GM12878 (cell line): ENCODE results near the gene SPRR5. TPM values are rescaled to one million over a fixed set of nuclear protein-coding genes. Genes with fewer than 3 reads are reported as not detected.

Source experiments
- ATAC-seq: fragments of 200-7000 bp; cut with Tn5 transposase; 3 replicates; pipeline ENCODE4 v1.9.1; 2020; ENCODE audit warnings: mild to moderate bottlenecking, moderate library complexity
- BruUV-seq: library from RNA; stranded (reverse); fragments of 400-500 nt; replicated peaks from 2 replicates; lab custom pipeline; 2021; lab: Mats Ljungman, UMichigan
- CTCF ChIA-PET: fragments of 300-600 bp; sonication (Branson Sonifier 250); formaldehyde crosslinking; extraction: SDS; loops from one replicate; lab custom pipeline; 2021; ENCODE audit warnings: inconsistent platforms; lab: Yijun Ruan, JAX
- POLR2A ChIA-PET: fragments of 350-600 bp; formaldehyde crosslinking; extraction: SDS; loops from one replicate; lab custom pipeline; 2021; ENCODE audit warnings: inconsistent platforms; lab: Charles Lee
- RAD21 ChIA-PET: fragments of 300-600 bp; sonication (Branson Sonifier 250); formaldehyde crosslinking; loops from one replicate; lab custom pipeline; 2023; ENCODE audit warnings: antibody characterized with exemption; ENCODE audit not compliant: unreplicated experiment; lab: Charles Lee
- SMC1A ChIA-PET: fragments of 300-600 bp; sonication (Branson Sonifier 250); formaldehyde crosslinking; loops from one replicate; lab custom pipeline; 2023; ENCODE audit not compliant: unreplicated experiment, uncharacterized antibody; lab: Charles Lee
- DNase-seq: peaks from one replicate; pipeline ENCODE4 v3.0.0-alpha.2; 2011; ENCODE audit warnings: low read depth, low spot score
- FAIRE-seq: peaks from 3 replicates; lab custom pipeline; 2011; peaks lifted over from hg19 to GRCh38; lab: Jason Lieb, UNC
- H2AFZ ChIP-seq: 2 replicates; pipeline ENCODE4 v1.6.0; 2011; ENCODE audit warnings: low read depth, low read length, control low read depth; ENCODE audit not compliant: control insufficient read depth
- H3K27ac ChIP-seq: 2 replicates; pipeline ENCODE4 v1.5.1; 2011; ENCODE audit warnings: control low read depth; ENCODE audit not compliant: control insufficient read depth, insufficient read depth
- H3K27me3 ChIP-seq, 2 experiments: replicated peaks in 1 of 2; 2 replicates each; pipeline versions ENCODE4 v1.6.0 to v1.6.1; 2011; ENCODE audit warnings: low read length in 1 of 2; ENCODE audit not compliant: control insufficient read depth in 2 of 2, insufficient read depth in 2 of 2
- H3K36me3 ChIP-seq, 2 experiments: 2 replicates each; pipeline ENCODE4 v1.5.1; 2011; ENCODE audit warnings: low read length in 1 of 2; ENCODE audit not compliant: control insufficient read depth in 2 of 2, insufficient read depth in 2 of 2
- H3K4me1 ChIP-seq: 2 replicates; pipeline ENCODE4 v1.6.1; 2011; ENCODE audit warnings: mild to moderate bottlenecking, low read length, moderate library complexity, mixed read lengths; ENCODE audit not compliant: control insufficient read depth, insufficient read depth
- H3K4me2 ChIP-seq: 2 replicates; pipeline ENCODE4 v1.6.0; 2011; ENCODE audit warnings: control low read depth; ENCODE audit not compliant: control insufficient read depth, insufficient read depth
- H3K4me3 ChIP-seq: fragments of 200-600 bp; sonication (generic); 2 replicates; pipeline ENCODE4 v1.5.1; 2016
- H3K79me2 ChIP-seq: 2 replicates; pipeline ENCODE4 v1.6.0; 2011; ENCODE audit warnings: low read length; ENCODE audit not compliant: control insufficient read depth, insufficient read depth
- H3K9ac ChIP-seq: 2 replicates; pipeline ENCODE4 v1.8.0; 2011; ENCODE audit warnings: low read length, control low read depth, mixed read lengths; ENCODE audit not compliant: control insufficient read depth, insufficient read depth
- H3K9me3 ChIP-seq: replicated peaks from 3 replicates; pipeline ENCODE4 v1.5.1; 2011; ENCODE audit warnings: mild to moderate bottlenecking, low read length; ENCODE audit not compliant: control insufficient read depth, insufficient read depth
- H4K20me1 ChIP-seq: 2 replicates; pipeline ENCODE4 v1.6.0; 2011; ENCODE audit not compliant: control insufficient read depth, insufficient read depth
- ATF7 ChIP-seq: fragments of 450-650 bp; IDR thresholded peaks from 2 replicates; pipeline ENCODE4 v1.6.1; 2016; ENCODE audit warnings: low read depth, mild to moderate bottlenecking
- BMI1 ChIP-seq: fragments of 450-650 bp; IDR thresholded peaks from 2 replicates; pipeline ENCODE4 v1.6.1; 2016; ENCODE audit warnings: mild to moderate bottlenecking, moderate library complexity, borderline replicate concordance
- CHD2 ChIP-seq: IDR thresholded peaks from 2 replicates; pipeline ENCODE4 v1.6.1; 2011; ENCODE audit warnings: low read depth, low read length, improper control_type of control experiment, borderline replicate concordance
- CHD4 ChIP-seq: fragments of 200-600 bp; sonication (generic); IDR thresholded peaks from 2 replicates; pipeline ENCODE4 v1.6.1; 2016; ENCODE audit warnings: mild to moderate bottlenecking
- CREB1 ChIP-seq: IDR thresholded peaks from 2 replicates; pipeline ENCODE4 v1.6.1; 2012; ENCODE audit warnings: low read depth, mild to moderate bottlenecking, inconsistent platforms
- EP300 ChIP-seq, 2 experiments: fragments of 150-350 bp in 1 of 2; IDR thresholded peaks; 2 replicates each; pipeline ENCODE4 v1.6.1; 2011 to 2012; ENCODE audit warnings: low read depth in 2 of 2, low read length in 2 of 2, borderline replicate concordance in 1 of 2, improper control_type of control experiment in 1 of 2, inconsistent platforms in 1 of 2; ENCODE audit not compliant: control insufficient read depth in 1 of 2
- HDAC6 ChIP-seq: fragments of 200-600 bp; sonication (generic); IDR thresholded peaks from one replicate; pipeline ENCODE4 v1.8.0; 2017; ENCODE audit warnings: antibody characterized with exemption; ENCODE audit not compliant: unreplicated experiment
- IKZF1 ChIP-seq: fragments of 450-650 bp; conservative IDR thresholded peaks from 2 replicates; pipeline ENCODE4 v1.6.1; 2017; ENCODE audit warnings: antibody characterized with exemption, mild to moderate bottlenecking
- IRF4 ChIP-seq: IDR thresholded peaks from 2 replicates; pipeline ENCODE4 v1.6.1; 2011; ENCODE audit warnings: low read depth, low read length
- JUNB ChIP-seq: IDR thresholded peaks from 2 replicates; pipeline ENCODE4 v1.6.1; 2016; ENCODE audit warnings: antibody characterized with exemption, mild to moderate bottlenecking
- KDM1A ChIP-seq: fragments of 200-600 bp; sonication (generic); IDR thresholded peaks from 2 replicates; pipeline ENCODE4 v1.6.1; 2016; ENCODE audit warnings: borderline replicate concordance
- KLF5 ChIP-seq: fragments of 450-650 bp; IDR thresholded peaks from 2 replicates; pipeline ENCODE4 v1.6.1; 2014; ENCODE audit warnings: mild to moderate bottlenecking; ENCODE audit not compliant: partially characterized antibody
- MEF2A ChIP-seq: IDR thresholded peaks from 2 replicates; pipeline ENCODE4 v1.6.1; 2011; ENCODE audit warnings: low read depth, mild to moderate bottlenecking, low read length, moderate library complexity; ENCODE audit not compliant: insufficient read depth
- NBN ChIP-seq: fragments of 450-650 bp; IDR thresholded peaks from 2 replicates; pipeline ENCODE4 v1.6.1; 2016
- PKNOX1 ChIP-seq: fragments of 450-650 bp; IDR thresholded peaks from 2 replicates; pipeline ENCODE4 v1.6.1; 2016; ENCODE audit warnings: mild to moderate bottlenecking
- POU2F2 ChIP-seq: IDR thresholded peaks from 3 replicates; pipeline ENCODE4 v1.6.1; 2011; ENCODE audit warnings: low read depth, mild to moderate bottlenecking, low read length, borderline replicate concordance
- SKIL ChIP-seq: fragments of 450-650 bp; IDR thresholded peaks from 2 replicates; pipeline ENCODE4 v1.6.1; 2017; ENCODE audit warnings: mild to moderate bottlenecking, low read depth, inconsistent platforms; ENCODE audit not compliant: poor library complexity, severe bottlenecking
- ZBTB33 ChIP-seq: fragments of 450-650 bp; IDR thresholded peaks from 2 replicates; pipeline ENCODE4 v1.6.1; 2017; ENCODE audit warnings: mild to moderate bottlenecking
- ZNF217 ChIP-seq: fragments of 450-650 bp; IDR thresholded peaks from 2 replicates; pipeline ENCODE4 v1.6.1; 2017; ENCODE audit warnings: antibody characterized with exemption, mild to moderate bottlenecking
- WGBS: methylation state at CpG from one replicate; pipeline ENCODE4 v1.1.6; 2016; ENCODE audit warnings: low lambda C conversion rate; ENCODE audit not compliant: insufficient replicate concordance, insufficient coverage; ENCODE audit errors: missing lambda C conversion rate; 5-methylcytosine and 5-hydroxymethylcytosine counted together
- in situ Hi-C: fragments of 300-500 bp; cut with MboI; formaldehyde crosslinking; loops from 9 replicates; pipeline ENCODE4 v1.14.3; 2018; ENCODE audit warnings: mixed read lengths
- intact Hi-C: fragments of 100-400 bp; cut with micrococcal nuclease; formaldehyde crosslinking; loops from one replicate; pipeline ENCODE4 v1.14.2; 2022; ENCODE audit not compliant: unreplicated experiment
- polyA plus RNA-seq, 11 experiments: library from polyadenylated mRNA; depleted of rRNA in 4 of 11; unstranded in 6 of 11; stranded (reverse) in 5 of 11; fragments of >200 nt; fragmentation: Nextera tagmentation in 4 of 11; fragmentation: Illumina TruSeq in 1 of 11; extraction: Ambion mirVana in 4 of 11; extraction: Trizol in 1 of 11; gene quantifications; 1 replicate in 1 of 11; 2 replicates in 10 of 11; pipeline versions ENCODE4 v1.2.1 to v1.2.3, GENCODE V29; 2011 to 2016; ENCODE audit warnings: inconsistent platforms in 2 of 11, missing spikeins in 2 of 11, low read depth in 1 of 11
- total RNA-seq, 4 experiments: library from RNA; depleted of rRNA in 3 of 4; stranded (reverse); fragments of >200 nt in 3 of 4; fragmentation: Illumina TruSeq in 1 of 4; extraction: Trizol in 1 of 4; gene quantifications; 2 replicates each; pipeline versions ENCODE4 v1.2.1 to v1.2.3, GENCODE V29; 2013 to 2021

The SPRR5 gene
- total and polyA plus RNA-seq, 10 of the 15 experiments (the other 5 are each of a cell fraction or from before 2014, with no cell fraction given), result not detected

DNA sequence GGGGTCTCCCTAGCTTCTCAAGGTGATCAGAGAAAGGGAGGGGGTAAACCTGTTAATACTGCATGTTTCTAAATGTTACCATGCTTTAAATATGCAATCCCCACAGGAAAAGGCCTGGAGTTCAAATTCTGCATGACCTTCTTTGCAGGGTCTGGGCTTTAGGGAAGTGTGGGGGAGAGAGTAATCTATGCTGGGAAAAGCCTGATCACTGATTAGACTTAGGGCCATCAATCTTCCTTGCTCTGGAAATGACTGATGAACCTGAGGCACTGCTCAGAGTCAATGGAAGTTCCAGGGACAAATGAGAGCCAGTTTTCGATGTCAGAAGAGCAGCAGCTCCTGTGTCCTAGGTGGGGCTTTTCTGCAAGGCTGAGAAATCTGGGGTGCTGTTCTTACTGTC is 33.7 kb downstream of the SPRR5 start (continued):
- TF ChIP-seq KDM1A (no peak), CHD2 (no peak), IKZF1 (no peak)

GRCh38 chr1:152981146-152981871 is 34.3 kb downstream of the SPRR5 start:
- Histone ChIP-seq H3K4me1 (no peaks in the 10 kb centered on the region), H3K4me2 (no peak overlapping the region), H3K36me3 (no peaks in the 10 kb centered on the region), H3K79me2 (no peaks in the 10 kb centered on the region), H3K9ac (no peak overlapping the region), H3K27ac (no peak overlapping the region), H3K27me3 (no peaks in the 10 kb centered on the region), H3K4me3 (no peak overlapping the region), H3K9me3 (no peaks in the 10 kb centered on the region), H4K20me1 (no peaks in the 10 kb centered on the region; the same call in 1 of the 2 replicates), H2AFZ (no peak overlapping the region)
- no peak for FAIRE-seq
- in situ Hi-C loops, result no loop called here
- ChIA-PET SMC1A (interaction anchor here (1.0 kb wide), 1 partner anchor 18 kb away, joined by 4 read pairs; no protein-coding TSS in a partner anchor), CTCF (interaction anchor here (1.1 kb wide), 1 partner anchor 48 kb away, joined by 3 read pairs; no protein-coding TSS in a partner anchor), RAD21 (interaction anchor here (0.9 kb wide), 1 partner anchor 211 kb away, joined by 4 read pairs; no protein-coding TSS in a partner anchor), POLR2A (no interaction called here)
- no TSS peak for BruUV-seq
- DNase-seq, result no peak
- intact Hi-C loops, result no loop called here
- WGBS, result 8% methylated on average over 6 of the region's 6 CpGs
- ATAC-seq, result no peak
- no peak for TF ChIP-seq PKNOX1
- no peak for TF ChIP-seq CREB1
- TF ChIP-seq NBN, result no peak
- no peak for TF ChIP-seq BMI1
- no peak for TF ChIP-seq EP300 (IDR thresholded peaks at IDR 0.05; ENCODE audit: borderline replicate concordance in 1 of 2, control insufficient read depth in 1 of 2, low read depth in 2 of 2, low read length in 2 of 2)
- TF ChIP-seq KLF5, result no peak
- no peak for TF ChIP-seq IRF4
- TF ChIP-seq ATF7, result no peak
- no peak for TF ChIP-seq JUNB
- no peak for TF ChIP-seq CHD4
- no peak for TF ChIP-seq ZNF217
- TF ChIP-seq POU2F2, result no peak
- TF ChIP-seq MEF2A, result no peak
- TF ChIP-seq SKIL, result no peak
- TF ChIP-seq ZBTB33, result no peak
- TF ChIP-seq HDAC6, result no peak
